GM18505 (cell line): ENCODE results near the gene SORCS2.

Experiments used
- ATAC-seq: cut with Tn5 transposase; IDR thresholded peaks from one replicate; pipeline ENCODE4 v1.9.1; 2021; ENCODE audit not compliant: unreplicated experiment
- POLR2A ChIP-seq: IDR thresholded peaks from 4 replicates; pipeline ENCODE4 v1.6.1; 2011; ENCODE audit warnings: borderline replicate concordance; ENCODE audit not compliant: insufficient read depth, insufficient read length; ENCODE audit errors: extremely low read depth

The SORCS2 gene

GRCh38 chr4:7183780-7184460, 8.4 kb upstream of the SORCS2 start:
- no peak for ATAC-seq
- TF ChIP-seq POLR2A: no peak

DNA sequence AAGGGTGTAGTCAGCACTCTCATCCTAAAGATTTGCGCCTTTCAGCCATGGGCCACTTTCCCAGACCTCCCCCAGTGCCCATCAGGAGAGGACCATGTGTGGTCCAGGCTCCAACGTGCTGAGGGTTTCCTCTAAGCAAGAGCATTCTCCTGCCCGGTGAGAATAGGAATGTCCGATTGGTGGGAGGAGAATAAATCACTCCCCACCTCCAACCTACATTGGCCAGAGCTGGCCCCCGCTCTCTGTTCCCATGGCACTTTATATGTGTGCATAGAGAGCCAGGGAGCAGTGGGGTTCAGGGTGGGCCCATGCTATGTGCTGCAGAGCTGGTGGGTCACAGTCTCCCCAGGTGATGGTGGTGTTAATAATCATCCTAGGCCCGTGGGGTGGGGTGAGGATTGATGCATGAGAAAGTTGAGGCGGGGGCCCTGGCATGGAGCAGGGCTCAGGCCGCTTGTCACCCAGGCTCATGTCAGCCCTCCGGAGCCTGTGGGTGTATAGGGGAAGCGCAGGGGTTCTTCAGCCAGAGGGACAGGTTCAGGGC, 6.8 kb upstream of the SORCS2 start:
- TF ChIP-seq POLR2A: no peak
- ATAC-seq: no peak

DNA sequence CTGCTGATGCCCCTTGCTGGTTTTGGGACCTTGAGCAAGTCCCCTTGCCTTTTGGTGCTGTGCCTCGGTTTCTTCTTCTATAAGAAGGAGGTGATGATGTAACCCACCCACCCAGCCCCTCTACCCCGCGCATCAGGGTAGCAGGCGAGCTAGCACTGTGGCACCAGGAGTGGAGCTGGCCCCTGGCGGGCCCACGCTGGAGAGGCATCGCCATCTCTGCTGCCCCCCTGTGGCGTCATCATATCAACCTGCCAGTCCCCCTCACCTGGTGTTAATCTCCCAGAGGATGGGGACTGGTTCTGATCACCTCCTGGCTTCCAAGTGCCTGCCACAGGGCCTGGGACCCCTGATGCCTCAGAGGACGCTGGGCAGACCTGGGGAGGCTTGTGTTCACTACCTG, 6.3 kb upstream of the SORCS2 start:
- ATAC-seq: no peak
- no peak for TF ChIP-seq POLR2A

DNA sequence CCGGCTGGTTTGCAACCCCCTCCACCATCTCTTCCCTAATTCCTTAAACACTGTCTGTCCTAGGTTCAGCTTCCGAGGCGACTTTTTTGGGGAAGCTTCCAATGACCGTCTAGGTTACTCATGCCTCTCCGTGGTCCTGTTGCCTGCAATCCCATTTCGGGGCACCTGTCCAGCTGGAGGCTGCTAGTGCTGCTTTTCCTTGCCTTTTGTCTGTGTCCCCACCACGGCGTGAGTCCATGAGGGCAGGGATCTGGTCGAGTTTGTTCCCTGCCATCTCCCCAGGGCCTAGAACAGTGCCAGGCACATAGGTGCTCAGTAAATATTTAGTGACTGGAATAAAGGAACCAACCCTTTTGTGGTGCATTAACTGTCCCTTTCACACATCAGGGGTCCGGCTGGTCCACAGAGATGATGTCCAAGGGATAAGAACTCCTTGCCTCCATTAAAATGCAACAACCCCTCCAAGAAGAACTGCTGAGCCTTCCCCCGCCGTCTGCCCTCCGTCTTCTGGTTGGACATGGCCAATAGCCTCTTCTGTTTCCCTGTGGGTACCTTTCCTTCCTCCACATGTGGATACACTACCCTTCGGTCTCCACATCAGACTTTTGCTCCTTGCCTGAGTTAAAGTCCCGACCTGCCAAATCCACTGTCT, 5.7 kb upstream of the SORCS2 start:
- no peak for TF ChIP-seq POLR2A
- no peak for ATAC-seq

GRCh38 chr4:7187168-7187535, 5.2 kb upstream of the SORCS2 start:
- no peak for ATAC-seq
- no peak for TF ChIP-seq POLR2A

DNA sequence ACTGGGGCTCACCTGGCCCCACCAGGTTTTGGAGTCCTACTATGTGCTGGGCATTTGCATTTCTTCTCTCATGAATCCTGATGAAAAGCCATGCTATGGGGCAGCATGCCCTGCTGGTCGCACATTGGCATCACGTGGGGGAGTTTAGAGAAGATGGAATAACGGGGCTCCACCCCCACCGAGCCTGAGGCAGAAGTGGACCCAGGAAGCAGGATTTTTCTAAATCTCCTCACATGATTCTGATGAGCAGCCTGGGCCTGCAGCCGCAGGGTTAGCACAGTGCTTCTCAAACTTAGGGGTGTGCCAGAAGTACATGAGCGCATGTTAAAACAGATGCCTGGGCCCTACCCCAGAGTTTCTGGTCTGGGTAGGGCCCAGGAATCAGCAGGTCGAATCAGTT, 4.6 kb upstream of the SORCS2 start:
- no peak for ATAC-seq
- no peak for TF ChIP-seq POLR2A

DNA sequence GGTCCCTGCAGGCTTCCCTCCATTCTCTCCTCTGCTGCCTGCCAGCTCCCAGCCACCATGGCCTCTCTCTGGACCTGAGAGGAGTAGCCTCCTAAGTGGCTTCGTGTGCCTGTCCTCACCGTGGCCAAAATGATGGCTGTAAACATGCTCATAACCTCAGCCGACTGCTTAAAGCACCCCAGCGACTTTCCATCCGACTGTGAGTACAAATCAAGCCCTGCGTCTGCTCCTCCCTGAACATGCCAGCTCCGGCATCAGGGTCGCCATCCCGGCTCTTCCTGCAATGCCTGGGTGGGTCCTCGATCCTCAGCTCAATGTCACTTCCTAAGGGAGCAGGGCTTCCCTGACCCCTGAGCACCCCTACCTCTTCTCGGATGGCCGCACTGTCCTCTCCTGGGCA, 3.3 kb upstream of the SORCS2 start:
- no peak for TF ChIP-seq POLR2A
- no peak for ATAC-seq

DNA sequence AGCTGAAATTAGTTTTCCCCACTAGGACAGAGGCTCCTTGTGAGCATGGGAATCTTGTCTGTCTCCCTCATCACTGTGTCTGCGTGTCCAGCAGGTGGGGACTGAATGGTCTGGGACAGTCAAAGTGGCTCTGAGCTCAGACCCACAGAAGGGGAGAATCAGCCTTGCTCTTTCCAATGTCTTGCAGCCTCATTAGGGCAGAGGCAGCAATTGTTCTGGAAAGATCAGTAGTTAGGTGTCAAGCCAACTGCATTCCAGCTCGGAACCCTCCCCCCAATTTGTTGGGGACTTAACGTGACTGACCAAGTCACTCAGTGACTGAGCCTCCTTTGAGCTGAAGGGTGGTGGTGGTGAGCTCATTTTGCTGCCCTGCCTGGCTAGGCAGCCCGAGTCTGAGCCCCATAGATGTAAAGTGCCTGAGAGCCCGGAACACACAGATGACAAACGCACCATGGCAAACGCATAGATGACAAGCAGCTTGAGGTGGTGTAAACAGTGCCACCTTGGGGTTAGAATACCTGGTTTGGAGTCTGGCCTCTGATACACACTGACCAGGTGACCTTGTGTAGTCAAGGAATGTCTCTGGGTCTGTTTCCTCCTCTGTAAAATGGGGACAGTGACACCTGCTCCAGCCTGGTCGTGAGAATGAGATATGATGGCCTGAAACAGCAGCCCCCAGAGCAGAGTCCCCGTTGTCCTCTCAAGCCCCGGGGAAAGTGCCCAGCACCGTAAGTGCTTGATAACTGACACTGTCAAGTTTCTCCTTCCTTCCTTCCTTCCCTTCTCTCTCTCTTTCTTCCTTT, 2.7 kb upstream of the SORCS2 start:
- no peak for ATAC-seq
- TF ChIP-seq POLR2A: no peak

- ATAC-seq: no peak
- no peak for TF ChIP-seq POLR2A
Measured at GRCh38 chr4:7190278-7190594, 2.1 kb upstream of the SORCS2 start.

DNA sequence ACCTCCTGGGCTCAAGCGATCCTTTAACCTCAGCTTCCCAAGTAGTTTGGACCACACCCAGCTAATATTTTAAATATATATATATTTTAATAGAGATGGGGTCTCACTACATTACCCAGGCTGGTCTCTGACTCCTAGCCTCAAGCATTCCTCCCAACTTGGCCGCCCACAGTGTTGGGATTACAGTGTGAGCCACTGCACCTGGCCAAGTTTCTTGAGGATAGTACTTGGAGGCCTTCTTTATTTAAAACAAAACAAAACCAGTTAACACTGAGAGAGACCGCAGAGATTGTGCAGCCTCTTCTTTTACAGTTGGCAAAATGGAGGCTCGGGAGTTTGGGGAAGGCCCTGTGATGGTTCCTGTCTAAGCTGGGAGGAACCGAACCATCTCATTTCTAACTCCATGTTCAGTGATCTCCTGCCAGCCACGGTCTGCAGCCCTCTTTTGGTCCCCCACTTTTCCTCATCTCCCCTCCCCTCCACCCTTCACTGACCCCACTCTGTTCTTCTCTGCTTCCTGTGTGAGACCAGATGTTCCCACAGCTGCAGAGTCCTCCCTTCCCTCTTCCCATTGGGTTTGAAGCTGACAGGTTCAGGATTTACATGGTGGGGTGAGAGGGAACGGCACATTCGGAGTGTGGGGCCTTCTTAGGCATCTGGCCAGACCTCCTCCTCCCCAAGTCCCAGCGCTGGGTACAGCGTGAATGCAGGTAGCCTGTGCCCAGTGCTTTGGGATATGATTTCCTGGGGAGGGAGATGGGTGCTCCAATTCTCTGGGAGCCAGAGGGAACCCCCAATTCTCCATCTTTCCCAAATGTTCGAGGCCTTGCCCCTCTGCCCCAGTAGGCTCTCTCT, 1.4 kb upstream of the SORCS2 start:
- no peak for ATAC-seq
- TF ChIP-seq POLR2A: no peak

DNA sequence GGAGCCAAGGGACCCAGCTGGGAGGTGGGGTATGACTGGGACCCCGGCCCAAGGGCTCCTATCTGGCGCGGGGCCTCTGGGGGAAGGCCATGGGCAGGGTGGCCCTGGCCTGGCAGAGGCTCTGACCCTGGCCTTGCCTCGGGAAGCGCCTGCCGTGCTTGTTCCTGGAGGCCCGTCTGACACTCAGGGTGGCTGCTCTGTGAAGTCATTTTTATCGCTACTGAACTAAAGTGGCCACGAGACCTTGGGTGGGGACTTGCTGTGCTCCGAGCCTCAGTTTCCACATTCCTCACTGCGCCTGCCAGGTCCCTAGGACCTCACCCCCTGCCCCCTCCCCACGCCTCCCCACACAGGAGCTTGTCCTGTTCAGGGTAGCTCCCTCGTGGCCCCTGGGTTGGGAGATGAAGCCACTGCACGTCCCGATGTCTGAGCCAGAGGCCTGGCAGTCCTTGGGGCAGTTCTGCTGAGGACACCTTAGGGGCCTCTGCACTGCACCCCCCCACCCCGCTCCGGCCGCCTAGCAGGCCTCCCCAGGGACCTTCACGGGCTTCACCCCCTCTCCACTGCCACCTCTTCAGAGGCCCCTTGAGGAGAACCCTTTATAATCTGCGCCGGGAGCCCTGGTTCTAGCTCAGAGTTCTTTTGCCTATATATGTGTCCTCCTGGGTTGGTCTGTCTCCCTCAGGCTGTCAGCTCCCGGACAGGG, 639 bp upstream of the SORCS2 start:
- ATAC-seq: no peak
- no peak for TF ChIP-seq POLR2A
